OCI-M1 (cell line): ENCODE measurements around the gene OR7G1.

Experiments used
- DNase-seq: peaks from one replicate; lab custom pipeline; 2025; lab: John Stamatoyannopoulos, UW

Gene OR7G1

GRCh38 chr19:9115307-9115813 lies at the start of gene OR7G1:
Gene OR7G1 (minus strand): TSS chr19:9115763. CDS start chr19:9115763, 0 bp downstream.
- peak; percentile 79 for DNase-seq

DNA sequence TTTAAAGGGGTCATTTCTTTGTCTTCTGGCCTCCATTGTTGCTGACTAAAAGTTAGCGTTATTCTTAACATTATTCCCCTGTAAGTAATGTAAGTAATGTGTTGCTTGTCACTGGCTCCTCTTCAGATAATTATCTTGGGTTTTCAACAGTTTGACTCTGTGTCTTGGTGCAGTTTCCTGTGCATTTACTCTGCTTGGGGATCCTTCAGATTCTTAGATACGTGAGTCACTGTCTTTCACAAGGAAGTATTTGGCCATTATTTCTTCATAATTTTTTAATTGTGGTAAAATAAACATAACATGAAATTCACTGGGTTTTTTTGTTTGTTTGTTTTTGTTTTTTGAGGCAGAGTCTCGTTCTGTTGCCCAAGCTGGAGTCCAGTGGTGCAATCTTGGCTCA lies 49.7 kb upstream of the OR7G1 start:
- DNase-seq: no peak

GRCh38 chr19:9161427-9161826 lies 45.9 kb upstream of the OR7G1 start:
- DNase-seq: no peak

GRCh38 chr19:9159891-9160290 lies 44.3 kb upstream of the OR7G1 start:
- no peak for DNase-seq

- DNase-seq: no peak
Measured at GRCh38 chr19:9156304-9156703, 40.7 kb upstream of the OR7G1 start.

- no peak for DNase-seq
Measured at GRCh38 chr19:9155591-9155990, 40.0 kb upstream of the OR7G1 start.

GRCh38 chr19:9151367-9151766 lies 35.8 kb upstream of the OR7G1 start:
- DNase-seq: no peak

DNA sequence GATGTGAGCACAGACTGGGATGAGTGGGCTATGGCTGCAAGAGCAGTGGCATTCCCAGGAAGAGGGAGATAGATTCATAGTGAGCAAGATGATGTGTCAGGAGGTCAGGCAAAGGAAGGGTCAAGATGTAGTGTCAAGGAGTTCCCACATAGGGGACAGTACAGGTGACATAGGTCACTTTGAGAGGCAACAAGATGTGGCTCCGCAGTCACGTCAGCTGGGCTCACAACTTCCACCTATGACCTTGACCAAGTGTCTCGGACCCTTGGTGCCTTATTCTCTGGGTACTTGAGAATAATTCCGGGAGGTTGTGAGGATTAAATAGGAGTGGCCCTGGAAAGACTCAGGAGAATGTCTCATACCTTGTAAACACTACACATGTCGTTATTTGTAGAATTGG lies 35.1 kb upstream of the OR7G1 start:
- DNase-seq: no peak

- no peak for DNase-seq
Measured at GRCh38 chr19:9149997-9150396, 34.4 kb upstream of the OR7G1 start.

DNA sequence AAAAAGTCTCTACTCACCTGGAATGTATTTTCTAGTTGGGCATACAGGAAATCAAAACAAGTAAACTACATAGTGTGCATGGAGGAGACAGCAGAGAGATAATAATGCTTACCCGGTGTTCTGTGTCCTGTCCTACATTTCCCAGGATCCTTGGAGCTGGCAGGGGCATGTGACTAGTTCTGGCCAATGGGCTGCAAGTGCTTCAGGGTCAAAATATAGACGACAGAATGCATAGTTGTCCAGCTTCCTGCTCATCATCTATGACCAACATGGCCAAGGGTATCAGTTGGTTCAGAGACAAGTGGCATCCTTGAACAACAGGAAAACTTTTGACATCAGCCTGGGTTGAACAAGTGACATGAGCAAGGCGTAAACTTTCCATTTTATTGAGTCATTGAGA lies 33.1 kb upstream of the OR7G1 start:
- no peak for DNase-seq

- DNase-seq: no peak
Measured at GRCh38 chr19:9146882-9147281, 31.3 kb upstream of the OR7G1 start.

- DNase-seq: peak; percentile 34
Measured at GRCh38 chr19:9144920-9145319, 29.4 kb upstream of the OR7G1 start.

DNA sequence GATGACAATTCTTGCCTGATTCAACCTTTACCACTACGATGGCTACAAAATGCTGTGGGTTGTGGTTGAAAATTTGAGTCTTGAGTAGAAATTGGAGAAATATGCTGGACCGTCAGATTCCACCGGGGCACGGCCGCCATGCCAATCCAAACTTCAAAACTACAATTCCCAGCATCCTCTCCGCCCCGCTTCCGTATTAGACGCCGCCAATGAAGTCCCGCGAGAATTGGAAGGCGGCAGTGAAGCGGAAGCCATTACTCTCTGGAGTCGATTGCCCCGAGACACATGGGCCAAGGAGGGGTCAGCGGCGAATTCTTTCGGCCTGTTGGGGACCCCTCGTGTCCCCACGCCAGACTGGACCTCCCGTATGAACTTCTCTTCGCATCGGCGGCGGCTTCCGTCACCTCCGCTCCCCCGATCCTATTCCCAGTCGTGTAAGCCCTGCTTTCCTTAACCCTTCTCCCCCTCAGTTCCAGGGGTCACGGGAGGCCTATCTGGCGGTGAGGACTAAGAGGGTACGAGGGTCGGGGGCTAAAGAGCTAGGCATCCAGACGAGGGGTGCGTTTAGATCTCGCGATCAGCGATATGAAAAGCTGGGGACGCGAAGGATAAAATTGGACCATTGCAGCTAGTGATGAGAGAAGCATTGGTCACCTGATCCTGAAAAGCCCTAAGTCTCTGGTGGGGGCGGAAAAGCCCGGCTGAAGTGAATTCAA lies 24.8 kb upstream of the OR7G1 start, which contains the start of gene ZNF317:
TSS of gene ZNF317 (plus strand) at position 239 of the 716 bp plus-strand sequence. CDS start 15,620 bp downstream, outside the sequence.
- peak; percentile 99 for DNase-seq

- peak; percentile 76 for DNase-seq
Measured at GRCh38 chr19:9139609-9140158, 24.1 kb upstream of the OR7G1 start.

- DNase-seq: no peak
Measured at GRCh38 chr19:9132422-9132821, 16.9 kb upstream of the OR7G1 start.

- peak; percentile 96 for DNase-seq
Measured at GRCh38 chr19:9130965-9131364, 15.4 kb upstream of the OR7G1 start.

- no peak for DNase-seq
Measured at GRCh38 chr19:9128171-9128570, 12.6 kb upstream of the OR7G1 start.

DNA sequence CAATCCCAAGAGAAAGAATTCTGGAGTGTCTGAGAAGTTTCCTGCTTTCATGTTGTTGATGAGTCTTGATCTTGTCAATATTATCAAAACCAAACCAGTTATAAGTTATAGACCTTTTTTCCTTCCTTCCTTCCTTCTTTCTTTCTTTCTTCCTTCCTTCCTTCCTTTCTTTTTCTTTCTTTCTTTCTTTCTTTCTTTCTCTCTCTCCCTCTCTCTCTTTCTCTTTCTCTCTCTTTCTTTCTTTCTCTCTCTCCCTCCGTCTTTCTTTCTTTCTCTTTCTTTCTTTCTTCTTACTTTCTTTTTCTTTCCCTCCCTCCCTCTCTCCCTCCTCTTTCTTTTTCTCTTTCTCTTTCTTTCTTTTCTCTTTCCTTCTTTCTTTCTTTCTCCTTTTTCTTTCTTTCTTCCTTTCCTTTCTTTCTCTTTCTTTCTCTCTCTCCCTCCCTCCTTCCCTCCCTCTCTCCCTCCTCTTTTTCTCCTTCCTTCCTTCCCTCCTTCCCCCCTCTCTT lies 11.4 kb upstream of the OR7G1 start, which contains the start of gene OR7G3:
TSS of gene OR7G3 (minus strand) at position 51 of the 506 bp plus-strand sequence. CDS start at position 51, 0 bp downstream.
- DNase-seq: no peak

DNA sequence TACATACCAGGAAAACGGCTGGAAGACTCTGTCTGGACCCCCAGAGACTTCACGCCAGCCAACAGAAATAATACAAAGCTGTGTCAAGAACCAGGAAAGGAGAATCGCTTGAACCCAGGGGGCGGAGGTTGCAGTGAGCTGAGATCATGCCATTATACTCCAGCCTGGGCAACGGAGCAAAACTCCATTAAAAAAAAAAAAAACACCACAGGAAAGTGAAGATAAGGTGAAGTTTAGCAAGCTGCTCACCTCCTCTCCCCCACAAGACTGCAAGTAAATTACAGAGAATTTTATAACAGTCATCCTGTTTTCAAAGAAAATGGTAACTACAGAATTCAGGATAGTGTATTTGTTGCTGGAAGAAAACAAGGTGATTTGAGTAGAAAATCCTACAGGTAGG lies 984 bp upstream of the OR7G1 start:
- DNase-seq: peak; percentile 48

DNA sequence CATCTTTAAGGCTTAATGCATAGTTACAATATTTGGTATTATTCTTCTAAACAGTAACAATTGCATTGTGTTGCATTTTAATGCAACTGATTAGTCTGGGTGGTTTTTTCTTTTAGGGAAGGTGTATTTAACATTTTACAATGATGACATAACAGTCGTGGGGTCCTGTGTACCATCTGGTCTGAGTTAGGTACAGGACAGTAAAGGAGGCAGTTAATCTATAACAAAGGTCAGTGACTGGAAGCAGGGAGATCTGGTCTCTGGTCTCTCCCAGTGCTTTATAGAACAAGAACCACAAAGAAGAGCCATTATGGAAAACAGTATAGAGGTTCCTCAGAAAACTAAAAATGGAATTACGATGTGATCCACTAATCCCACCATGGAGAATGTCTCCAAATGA lies 5.6 kb downstream of the OR7G1 start:
- DNase-seq: no peak

DNA sequence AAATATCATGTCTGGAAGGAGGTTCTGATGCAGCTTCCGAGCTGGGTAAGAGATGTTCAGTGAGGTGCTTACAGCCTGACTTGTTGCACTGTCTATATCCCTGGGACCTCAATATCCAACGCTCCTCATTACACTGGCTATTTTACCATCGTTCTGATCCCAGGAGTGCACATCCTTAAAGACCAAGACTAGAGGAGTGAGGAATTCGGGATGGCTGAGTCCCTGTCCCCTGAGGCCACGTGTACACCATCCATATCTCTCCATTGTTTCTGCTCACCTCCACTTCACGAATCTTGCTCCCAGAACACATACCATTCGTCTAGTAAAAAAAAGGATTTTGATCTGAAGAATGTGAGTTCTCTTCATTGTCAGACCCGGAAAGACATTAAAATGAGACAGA lies 8.2 kb downstream of the OR7G1 start, which contains the start of gene OR7G2:
TSS of gene OR7G2 (minus strand) at position 101 of the 400 bp plus-strand sequence. CDS start 4,232 bp downstream, outside the sequence.
- no peak for DNase-seq

DNA sequence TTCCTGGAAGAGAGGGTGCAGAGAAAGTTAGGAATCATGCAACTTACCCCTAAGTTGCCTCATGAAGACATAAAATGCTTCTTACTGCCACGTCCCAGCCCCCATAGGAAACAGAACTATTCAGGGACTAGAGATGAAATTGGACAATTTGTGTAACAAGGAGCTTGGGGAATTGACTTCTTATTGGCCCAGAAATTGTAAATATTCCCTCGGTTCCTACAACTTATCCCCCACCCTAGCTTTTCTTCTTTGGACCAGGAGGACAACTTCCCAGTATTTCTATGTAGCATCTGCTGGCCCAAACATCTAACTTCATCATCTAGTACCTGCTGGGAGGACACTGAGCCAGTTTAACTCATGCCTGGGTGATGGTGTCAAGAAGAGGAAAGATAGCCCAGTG lies 28.8 kb downstream of the OR7G1 start, which contains the start of gene OR1M1:
TSS of gene OR1M1 (plus strand) at position 301 of the 400 bp plus-strand sequence. CDS start 6,184 bp downstream, outside the sequence.
- DNase-seq: no peak

DNA sequence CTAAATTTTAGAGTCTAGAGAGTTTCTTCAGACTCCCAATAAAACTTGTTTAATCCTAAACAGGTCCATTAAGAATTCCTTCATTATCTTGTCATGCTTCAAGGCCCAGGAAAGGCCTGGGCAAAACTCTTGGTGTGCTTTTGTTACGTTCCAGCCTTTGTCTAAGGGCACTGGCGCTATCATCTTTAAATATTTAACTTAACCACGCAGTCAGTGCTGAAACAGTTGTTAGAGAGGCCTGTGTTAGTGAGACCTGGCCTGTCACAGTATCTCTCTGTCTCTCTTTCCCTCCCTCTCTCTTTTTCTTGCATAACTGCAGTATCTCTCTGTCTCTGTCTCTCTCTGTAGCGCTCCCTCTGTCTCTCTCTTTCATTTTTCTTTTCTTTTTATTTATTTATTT lies 36.9 kb downstream of the OR7G1 start:
- no peak for DNase-seq
